ENCODE results near the gene SPTB.

SPTB gene

DNA sequence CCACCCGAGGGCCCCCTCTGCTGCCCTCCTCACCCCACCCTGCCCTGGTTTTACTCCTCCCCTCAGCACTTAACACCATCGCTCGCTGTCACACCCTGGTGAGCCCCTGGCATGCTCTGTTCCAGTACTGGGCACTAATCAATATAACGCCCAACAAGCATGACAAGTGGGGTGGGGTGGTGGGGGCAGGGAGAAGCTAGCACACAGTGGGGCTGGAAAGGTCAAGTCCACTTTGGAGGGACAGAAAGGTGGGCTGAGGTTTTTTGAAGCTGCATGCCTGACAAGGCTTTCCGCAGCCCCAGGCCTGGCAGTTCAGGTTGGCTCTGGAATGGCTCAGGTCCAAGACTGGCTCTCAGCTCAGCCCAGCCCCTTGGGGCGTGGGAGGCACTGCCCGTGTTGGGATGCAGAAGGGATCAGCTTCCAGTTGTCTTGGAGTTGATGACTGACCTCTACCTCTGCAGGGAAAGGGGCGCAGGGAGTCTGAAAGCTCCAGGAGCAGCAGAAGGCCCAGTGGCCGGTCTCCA, 141.4 kb downstream of the SPTB start:
- TF ChIP-seq, protein P1, sequence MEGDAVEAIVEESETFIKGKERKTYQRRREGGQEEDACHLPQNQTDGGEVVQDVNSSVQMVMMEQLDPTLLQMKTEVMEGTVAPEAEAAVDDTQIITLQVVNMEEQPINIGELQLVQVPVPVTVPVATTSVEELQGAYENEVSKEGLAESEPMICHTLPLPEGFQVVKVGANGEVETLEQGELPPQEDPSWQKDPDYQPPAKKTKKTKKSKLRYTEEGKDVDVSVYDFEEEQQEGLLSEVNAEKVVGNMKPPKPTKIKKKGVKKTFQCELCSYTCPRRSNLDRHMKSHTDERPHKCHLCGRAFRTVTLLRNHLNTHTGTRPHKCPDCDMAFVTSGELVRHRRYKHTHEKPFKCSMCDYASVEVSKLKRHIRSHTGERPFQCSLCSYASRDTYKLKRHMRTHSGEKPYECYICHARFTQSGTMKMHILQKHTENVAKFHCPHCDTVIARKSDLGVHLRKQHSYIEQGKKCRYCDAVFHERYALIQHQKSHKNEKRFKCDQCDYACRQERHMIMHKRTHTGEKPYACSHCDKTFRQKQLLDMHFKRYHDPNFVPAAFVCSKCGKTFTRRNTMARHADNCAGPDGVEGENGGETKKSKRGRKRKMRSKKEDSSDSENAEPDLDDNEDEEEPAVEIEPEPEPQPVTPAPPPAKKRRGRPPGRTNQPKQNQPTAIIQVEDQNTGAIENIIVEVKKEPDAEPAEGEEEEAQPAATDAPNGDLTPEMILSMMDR (IDR thresholded peaks at IDR 0.05; ENCODE audit: borderline replicate concordance, insufficient read depth, low read depth, low read length): no peak

DNA sequence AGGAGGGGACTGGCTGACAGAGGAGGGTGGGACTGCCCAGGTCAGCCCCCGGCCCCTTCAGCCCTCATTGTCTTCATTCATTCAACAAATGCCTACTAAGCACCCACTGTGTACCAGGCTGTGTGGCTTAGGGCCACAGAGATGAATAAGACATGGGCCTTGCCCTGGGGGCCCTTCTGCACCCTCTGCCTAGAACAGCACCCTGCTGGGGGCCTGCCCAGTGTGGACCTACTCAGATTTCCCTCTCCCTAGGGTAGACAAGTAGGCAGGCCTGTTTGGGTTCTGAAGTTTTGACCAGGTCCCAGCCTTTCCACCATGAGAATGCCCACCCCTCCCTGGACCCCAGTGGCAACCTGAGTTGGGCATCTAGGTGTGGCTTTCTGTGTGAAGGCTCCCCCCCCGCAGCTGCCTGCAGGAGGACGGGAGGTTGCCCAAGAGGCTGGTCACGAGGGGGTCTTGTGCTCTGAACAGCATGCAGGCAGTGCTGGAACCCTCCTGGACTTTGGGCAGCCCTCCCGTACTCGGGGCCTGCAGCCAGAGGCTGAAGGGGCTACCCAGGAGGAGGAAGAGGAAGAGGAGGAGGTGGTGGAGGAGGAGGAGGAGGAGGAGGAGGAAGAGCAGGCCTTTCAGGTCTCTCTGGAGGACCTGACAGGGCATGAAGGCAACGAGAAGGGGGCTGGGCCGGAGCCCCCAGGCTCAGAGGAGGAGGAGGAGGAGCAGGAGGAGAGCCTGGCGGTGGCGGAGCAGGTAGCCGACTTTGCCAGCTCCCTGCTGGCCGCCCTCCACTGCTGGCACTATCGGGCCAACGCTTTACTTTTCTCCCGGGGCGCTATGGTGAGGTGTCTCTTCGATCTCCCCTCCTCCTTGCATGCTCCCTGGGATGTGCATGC, 142.1 kb downstream of the SPTB start:
- no peak overlapping the region for H3K4me3 ChIP-seq (ENCODE audit: low read depth, low read length)
- TF ChIP-seq, protein P1 (IDR thresholded peaks at IDR 0.05; ENCODE audit: borderline replicate concordance, insufficient read depth, low read depth, low read length): no peak

More for the DNA sequence above, 141.4 kb downstream of the SPTB start:
- no peak overlapping the region for H3K4me3 ChIP-seq (ENCODE audit: low read depth, low read length)

DNA sequence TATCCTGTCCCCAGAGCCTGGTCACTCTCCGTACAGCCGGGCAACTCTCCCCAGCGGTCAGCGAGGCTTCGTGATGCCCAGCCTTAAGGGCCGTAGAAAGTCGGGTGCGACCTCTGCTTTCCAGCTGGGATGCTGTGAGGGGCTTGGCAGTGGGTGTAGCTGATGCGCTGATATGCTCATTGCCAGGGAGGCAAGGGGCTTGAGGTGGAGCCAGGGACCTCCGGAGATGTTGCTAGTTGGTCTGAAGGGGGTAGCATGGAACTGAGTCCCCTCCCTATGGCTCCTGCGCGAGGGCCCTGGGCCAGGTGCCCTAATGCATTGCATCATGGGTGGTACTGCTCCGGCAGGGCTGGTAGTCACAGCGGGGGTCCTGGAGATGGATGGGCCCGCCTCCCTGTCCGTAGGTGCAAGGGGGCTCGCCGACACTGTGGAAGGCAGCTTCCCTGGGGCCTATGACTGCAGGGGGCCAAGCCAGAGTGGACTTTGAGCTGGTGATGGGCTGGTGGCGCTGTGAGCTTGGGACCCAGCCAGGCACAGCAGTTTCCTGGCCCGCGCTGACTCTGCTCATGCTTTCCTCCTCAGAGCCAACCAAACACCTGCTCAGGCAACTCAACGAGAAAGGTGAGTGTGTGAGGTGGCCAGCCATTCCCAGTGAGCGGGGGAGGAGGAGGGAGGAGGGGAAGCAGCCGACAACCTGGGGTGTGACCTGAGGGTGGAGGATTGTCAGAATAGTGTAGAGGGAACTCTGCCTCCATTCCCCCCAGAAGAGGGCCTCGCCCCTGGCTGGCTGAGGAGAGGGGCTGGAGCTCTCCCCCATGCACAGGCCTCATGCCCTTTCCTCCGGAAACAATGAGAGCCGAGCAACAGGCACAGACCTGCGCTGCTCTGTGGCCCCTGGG, 143.2 kb downstream of the SPTB start:
- H3K4me3 ChIP-seq (ENCODE audit: low read depth, low read length): no peak overlapping the region
- TF ChIP-seq, protein P1 (IDR thresholded peaks at IDR 0.05; ENCODE audit: borderline replicate concordance, insufficient read depth, low read depth, low read length): no peak

DNA sequence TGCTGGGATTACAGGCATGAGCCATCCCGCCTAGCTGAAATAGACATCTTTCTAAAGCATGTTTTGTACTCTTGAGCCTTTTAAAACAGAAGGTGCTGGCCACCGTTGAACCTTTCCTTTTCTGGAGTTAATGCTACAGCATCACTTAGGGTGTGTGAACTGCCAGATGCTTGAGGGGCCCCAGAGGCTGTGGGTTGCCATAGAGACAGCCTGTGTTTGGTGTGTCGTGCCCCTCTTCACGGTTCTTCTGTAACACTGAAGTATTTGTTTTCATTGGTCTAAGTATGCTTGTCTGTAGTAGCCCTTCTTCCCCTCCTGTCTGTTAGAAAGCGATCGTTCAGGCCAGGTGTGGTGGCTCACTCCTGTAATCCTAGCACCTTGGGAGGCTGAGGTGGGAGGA, 144.7 kb downstream of the SPTB start:
- TF ChIP-seq, protein P1 (IDR thresholded peaks at IDR 0.05; ENCODE audit: borderline replicate concordance, insufficient read depth, low read depth, low read length): no peak
- no peak overlapping the region for H3K4me3 ChIP-seq (ENCODE audit: low read depth, low read length)

DNA sequence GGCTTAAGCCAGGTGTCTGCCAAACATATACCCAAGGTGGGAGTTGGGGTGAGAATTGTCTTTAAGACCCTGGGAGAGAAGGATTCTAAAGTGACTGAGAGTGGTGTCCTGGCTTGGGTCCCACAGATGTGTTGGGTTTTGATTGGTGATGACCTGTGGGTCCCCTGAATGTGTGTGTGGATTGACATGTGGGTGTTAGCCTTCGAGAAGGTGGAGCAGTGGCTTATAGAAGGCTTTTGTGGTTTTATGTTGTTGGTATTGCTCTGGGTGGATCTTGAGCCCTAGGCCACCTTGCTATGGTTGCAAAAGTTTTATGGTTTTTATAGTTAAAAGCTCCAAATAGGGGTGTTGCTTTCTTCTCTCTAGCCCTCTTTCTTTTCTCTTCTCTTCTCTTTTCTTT, 145.8 kb downstream of the SPTB start:
- TF ChIP-seq, protein P1 (IDR thresholded peaks at IDR 0.05; ENCODE audit: borderline replicate concordance, insufficient read depth, low read depth, low read length): no peak
- no peak overlapping the region for H3K4me3 ChIP-seq (ENCODE audit: low read depth, low read length)

DNA sequence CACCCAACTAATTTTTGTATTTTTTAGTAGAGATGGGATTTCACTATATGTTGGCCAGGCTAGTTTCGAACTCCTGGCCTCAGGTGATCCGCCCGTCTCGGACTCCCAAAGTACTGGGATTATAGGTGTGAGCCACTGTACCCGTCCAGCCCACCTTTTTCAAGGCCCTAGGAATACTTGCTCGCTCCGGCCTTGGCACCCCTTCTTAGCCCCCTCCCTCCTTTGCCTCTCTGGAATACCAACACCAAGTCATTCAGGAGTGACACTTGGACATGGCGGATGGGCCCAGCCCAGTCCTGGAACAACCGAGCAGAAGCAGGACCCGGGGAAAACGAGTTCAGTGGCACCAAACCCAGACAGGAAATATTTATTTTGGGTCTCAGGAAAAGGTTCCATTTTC, 146.4 kb downstream of the SPTB start:
- no peak overlapping the region for H3K4me3 ChIP-seq (ENCODE audit: low read depth, low read length)
- TF ChIP-seq, protein P1 (IDR thresholded peaks at IDR 0.05; ENCODE audit: borderline replicate concordance, insufficient read depth, low read depth, low read length): no peak

Measured in GM12875 (cell line).